ENCODE results near the gene NPTXR.

NPTXR gene

DNA sequence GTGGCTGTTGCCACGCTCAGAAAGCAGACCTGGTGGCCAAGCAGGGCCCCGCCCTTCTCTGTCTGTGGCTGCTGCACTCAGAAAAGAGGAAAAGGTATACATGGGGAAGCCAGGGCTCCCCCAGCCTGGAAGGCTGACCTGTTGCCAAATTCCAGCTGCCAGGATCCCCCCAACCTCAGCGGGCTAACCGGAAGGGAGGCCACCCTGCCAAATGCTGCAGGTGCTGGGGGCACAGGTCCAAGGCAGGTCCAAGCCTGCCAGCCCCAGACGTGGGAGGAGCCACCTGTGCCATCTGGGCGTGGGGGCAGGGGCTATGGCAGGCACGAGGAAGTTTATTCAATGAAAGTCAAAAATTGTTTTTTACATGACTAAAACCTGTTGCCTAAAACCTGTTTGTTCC lies 2.6 kb downstream of the NPTXR start:
- TF ChIP-seq, protein P1, sequence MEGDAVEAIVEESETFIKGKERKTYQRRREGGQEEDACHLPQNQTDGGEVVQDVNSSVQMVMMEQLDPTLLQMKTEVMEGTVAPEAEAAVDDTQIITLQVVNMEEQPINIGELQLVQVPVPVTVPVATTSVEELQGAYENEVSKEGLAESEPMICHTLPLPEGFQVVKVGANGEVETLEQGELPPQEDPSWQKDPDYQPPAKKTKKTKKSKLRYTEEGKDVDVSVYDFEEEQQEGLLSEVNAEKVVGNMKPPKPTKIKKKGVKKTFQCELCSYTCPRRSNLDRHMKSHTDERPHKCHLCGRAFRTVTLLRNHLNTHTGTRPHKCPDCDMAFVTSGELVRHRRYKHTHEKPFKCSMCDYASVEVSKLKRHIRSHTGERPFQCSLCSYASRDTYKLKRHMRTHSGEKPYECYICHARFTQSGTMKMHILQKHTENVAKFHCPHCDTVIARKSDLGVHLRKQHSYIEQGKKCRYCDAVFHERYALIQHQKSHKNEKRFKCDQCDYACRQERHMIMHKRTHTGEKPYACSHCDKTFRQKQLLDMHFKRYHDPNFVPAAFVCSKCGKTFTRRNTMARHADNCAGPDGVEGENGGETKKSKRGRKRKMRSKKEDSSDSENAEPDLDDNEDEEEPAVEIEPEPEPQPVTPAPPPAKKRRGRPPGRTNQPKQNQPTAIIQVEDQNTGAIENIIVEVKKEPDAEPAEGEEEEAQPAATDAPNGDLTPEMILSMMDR (IDR thresholded peaks at IDR 0.05; ENCODE audit: extremely low read depth, missing control alignments): no peak
- DNase-seq (ENCODE audit: low spot score): no peak

DNA sequence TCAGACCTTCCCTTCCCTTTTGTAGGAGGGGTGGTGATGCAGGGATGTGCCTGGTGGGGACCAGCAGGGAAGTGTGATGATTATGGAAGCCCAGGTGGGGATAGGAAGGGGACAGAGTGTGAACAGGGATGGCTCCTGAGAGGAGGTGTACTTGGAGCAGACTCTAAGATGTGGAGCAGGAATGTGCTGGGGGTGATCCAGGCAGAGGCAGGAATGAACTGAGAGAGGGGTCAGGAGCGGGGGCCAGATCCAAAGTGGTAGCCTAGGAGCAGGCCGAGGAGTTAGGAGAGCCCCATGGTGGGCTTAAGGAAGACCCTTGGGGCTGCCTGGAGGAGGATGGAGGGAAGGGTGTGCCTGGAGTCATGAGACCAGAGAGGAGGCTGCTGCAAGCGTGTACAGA lies 3.7 kb downstream of the NPTXR start:
- TF ChIP-seq, protein P1 (IDR thresholded peaks at IDR 0.05; ENCODE audit: extremely low read depth, missing control alignments): no peak
- DNase-seq (ENCODE audit: low spot score): no peak

DNA sequence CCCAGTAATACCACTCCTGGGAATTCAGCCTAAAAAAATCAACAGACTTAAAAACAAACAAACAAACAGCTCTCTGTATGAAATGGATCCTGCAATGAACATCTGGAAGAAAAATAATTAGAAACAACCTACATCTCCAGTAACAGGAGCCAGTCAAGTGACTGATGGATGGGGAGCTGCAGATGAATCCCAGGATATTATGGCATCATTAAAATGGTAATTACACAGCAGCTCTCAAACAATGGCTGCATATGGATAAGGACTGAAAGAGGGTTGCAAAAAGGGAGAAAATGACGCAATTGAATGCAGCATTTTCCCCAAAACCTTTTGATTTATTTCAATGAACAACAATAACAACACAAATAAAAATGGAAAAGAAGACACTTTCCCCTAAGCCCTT lies 4.1 kb downstream of the NPTXR start:
- TF ChIP-seq, protein P1 (IDR thresholded peaks at IDR 0.05; ENCODE audit: extremely low read depth, missing control alignments): no peak
- DNase-seq (ENCODE audit: low spot score): no peak

DNA sequence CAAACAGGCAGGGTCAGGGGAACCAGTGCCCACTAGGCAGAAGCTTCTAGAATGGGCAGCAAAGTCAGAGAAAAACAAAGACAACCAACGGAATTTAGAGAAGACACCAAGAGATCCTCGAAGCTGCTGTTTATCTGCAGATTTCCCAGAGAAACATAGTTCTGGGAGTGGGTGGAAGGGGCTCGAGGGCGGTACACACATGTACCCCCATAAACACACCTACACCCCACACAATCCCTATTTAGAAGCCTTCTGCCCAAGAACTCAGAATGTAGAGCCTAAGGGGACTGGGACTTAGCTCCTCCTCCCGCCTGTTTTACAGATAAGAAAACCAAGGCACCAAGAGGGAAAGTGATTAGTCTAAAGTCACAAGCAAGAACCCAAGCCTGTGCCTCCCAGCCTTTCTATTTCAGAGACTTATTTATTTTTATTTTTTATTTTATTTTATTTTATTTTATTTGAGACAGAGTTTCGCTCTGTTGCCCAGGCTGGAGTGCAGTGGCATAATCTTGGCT lies 6.4 kb downstream of the NPTXR start:
- no peak for DNase-seq (ENCODE audit: low spot score)
- TF ChIP-seq, protein P1 (IDR thresholded peaks at IDR 0.05; ENCODE audit: extremely low read depth, missing control alignments): no peak

DNA sequence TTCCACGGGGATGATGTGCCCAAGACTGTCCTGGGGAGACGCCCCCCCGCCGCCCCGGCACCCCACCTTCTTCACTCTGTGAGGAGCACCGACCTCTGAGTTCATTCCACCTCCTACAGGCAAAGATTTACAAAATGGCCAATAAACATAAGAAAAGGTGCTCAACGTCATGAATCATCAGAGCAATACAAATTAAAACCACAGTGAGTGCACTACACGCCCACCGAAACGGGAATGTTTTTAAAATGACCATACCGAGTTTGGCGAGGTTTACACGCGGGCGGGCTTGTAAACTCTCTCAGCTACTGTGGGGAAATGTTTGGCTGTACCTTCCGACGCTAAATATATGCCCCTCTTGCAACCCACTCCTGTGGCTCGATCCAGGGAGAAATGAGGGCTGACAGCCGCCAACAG lies 7.9 kb downstream of the NPTXR start:
- TF ChIP-seq, protein P1 (IDR thresholded peaks at IDR 0.05; ENCODE audit: extremely low read depth, missing control alignments): no peak
- no peak for DNase-seq (ENCODE audit: low spot score)

DNA sequence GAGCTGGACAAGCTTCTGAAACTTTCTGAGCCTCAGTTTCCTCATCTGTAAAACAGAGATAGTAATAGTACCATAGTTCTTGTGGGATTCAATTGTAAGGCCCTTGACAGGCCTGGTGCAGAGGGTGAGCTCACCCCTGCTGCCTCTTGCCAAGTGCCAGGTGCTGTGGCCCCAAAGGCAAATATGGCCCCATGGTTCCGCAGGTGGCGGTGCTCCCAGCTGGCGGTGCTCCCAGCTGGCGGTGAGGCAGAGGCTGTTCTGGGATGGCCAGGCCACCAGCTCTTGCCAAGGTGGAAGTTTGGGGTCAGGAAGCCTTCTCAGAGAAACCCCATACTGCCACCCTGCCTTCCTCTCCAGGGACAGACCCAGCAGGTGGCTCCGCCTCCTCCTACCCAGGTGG lies 8.8 kb downstream of the NPTXR start:
- TF ChIP-seq, protein P1 (IDR thresholded peaks at IDR 0.05; ENCODE audit: extremely low read depth, missing control alignments): no peak
- no peak for DNase-seq (ENCODE audit: low spot score)

DNA sequence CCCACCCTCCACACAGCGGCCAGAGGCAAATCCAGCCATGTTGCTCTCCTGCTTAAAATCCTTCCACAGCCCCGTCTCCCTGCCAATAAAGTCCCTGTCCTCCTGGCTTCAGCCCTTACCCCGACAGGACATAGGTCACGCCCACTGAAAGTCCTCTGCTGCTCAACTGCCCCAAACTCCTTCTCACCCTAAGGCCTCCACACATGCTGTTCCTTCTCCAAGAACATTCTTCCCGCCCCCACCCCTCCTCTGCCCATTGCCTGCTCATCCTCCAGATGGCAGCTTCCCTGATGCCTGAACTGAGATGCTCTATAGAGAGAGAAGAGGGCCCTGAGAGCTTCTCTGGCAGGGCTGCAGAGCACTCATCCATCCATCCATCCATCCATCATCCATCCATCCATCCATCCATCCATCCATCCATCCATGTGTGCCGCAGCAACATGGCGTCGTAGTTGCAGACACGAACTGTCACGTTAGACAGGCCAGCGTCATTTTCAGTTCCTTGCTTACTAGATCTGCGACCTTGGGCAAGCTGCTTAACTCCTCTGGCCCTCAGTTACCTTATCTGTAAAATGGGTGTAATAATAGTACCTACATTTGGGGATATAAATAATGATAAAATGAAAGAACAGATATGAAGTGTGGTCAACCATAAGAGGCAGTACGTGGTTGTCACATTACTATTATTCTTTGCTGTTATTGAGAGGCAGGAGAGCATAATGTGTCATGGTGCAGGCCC lies 9.4 kb downstream of the NPTXR start:
- TF ChIP-seq, protein P1 (IDR thresholded peaks at IDR 0.05; ENCODE audit: extremely low read depth, missing control alignments): no peak
- no peak for DNase-seq (ENCODE audit: low spot score)
